Measurements from ENCODE around the gene SKIDA1.

GRCh38 chr10:21520509-21520908 is 5.0 kb downstream of the SKIDA1 start:
- TF ChIP-seq L3MBTL2 (conservative IDR thresholded peaks at IDR 0.05) (no peak), SP1 (IDR thresholded peaks at IDR 0.05) (no peak)

Data from HEK293T (cell line).